HCT116 (cell line): ENCODE results near the gene CXXC5. TPM values are rescaled to one million over a fixed set of nuclear protein-coding genes. Genes with fewer than 3 reads are reported as not detected.

Source experiments
- ATAC-seq: fragments of 200-7000 bp; cut with Tn5 transposase; 2 replicates; pipeline ENCODE4 v1.9.1; 2020; ENCODE audit warnings: mild to moderate bottlenecking, moderate library complexity
- BruUV-seq: library from RNA; stranded (reverse); fragments of 400-500 nt; replicated peaks from 2 replicates; lab custom pipeline; 2021; lab: Mats Ljungman, UMichigan
- CTCF ChIA-PET: fragments of 300-600 bp; sonication (Branson Sonifier 250); formaldehyde crosslinking; loops from one replicate; lab custom pipeline; 2021; ENCODE audit warnings: antibody characterized with exemption; lab: Charles Lee
- POLR2A ChIA-PET: fragments of 300-600, 350-600 bp; sonication (Branson Sonifier 250); formaldehyde crosslinking; loops from one replicate; lab custom pipeline; 2021; ENCODE audit warnings: antibody characterized with exemption; lab: Charles Lee
- RAD21 ChIA-PET, 2 experiments: fragments of 300-600 bp; sonication (Branson Sonifier 250); formaldehyde crosslinking; loops; one replicate each; lab custom pipeline; 2023; ENCODE audit warnings: low total read pairs in 2 of 2; ENCODE audit not compliant: uncharacterized antibody in 2 of 2, unreplicated experiment in 2 of 2, low non-redundant PET in 1 of 2; lab: Charles Lee
- DNase-seq: peaks from one replicate; pipeline ENCODE4 v3.0.0-alpha.2; 2010; ENCODE audit warnings: low read depth, low spot score
- H2AFZ ChIP-seq: fragments of 200-600 bp; shearing (Covaris generic), sonication (generic); 2 replicates; pipeline ENCODE4 v1.6.1; 2017; ENCODE audit warnings: low read depth, mixed run types, mixed read lengths, antibody characterized with exemption, low read length; ENCODE audit not compliant: poor library complexity, severe bottlenecking
- H3K27ac ChIP-seq: 2 replicates; pipeline ENCODE4 v1.5.1; 2012; ENCODE audit warnings: low read depth, low read length
- H3K27me3 ChIP-seq: fragments of 200-600 bp; sonication (generic); 2 replicates; pipeline ENCODE4 v1.6.1; 2016; ENCODE audit warnings: mixed run types, low read length, mixed read lengths; ENCODE audit not compliant: insufficient read depth
- H3K36me3 ChIP-seq, 2 experiments: fragments of 200-500 bp in 1 of 2; fragments of 200-600 bp in 1 of 2; sonication (Bioruptor generic) in 1 of 2; sonication (generic) in 1 of 2; 2 replicates each; pipeline versions ENCODE4 v1.5.1 to v1.6.1; 2014 to 2016; ENCODE audit warnings: low read length in 2 of 2, inconsistent platforms in 1 of 2, mixed read lengths in 1 of 2, mixed run types in 1 of 2; ENCODE audit not compliant: insufficient read depth in 2 of 2, control insufficient read depth in 1 of 2
- H3K4me1 ChIP-seq, 2 experiments: fragments of 200-600 bp in 1 of 2; sonication (generic) in 1 of 2; 2 replicates each; pipeline versions ENCODE4 v1.5.1 to v1.6.1; 2012 to 2017; ENCODE audit warnings: low read length in 2 of 2, inconsistent platforms in 1 of 2, mild to moderate bottlenecking in 1 of 2, mixed read lengths in 1 of 2, mixed run types in 1 of 2, moderate library complexity in 1 of 2; ENCODE audit not compliant: insufficient read depth in 2 of 2, control insufficient read depth in 1 of 2
- H3K4me2 ChIP-seq: fragments of 200-600 bp; sonication (generic); 2 replicates; pipeline ENCODE4 v1.6.1; 2017; ENCODE audit warnings: mixed run types, low read length, mixed read lengths
- H3K4me3 ChIP-seq, 2 experiments: fragments of 200-600 bp in 1 of 2; sonication (generic) in 1 of 2; replicated peaks in 1 of 2; 2 replicates each; pipeline ENCODE4 v1.5.1; 2011 to 2016; ENCODE audit warnings: low read length in 2 of 2, control low read depth in 1 of 2, low read depth in 1 of 2, mild to moderate bottlenecking in 1 of 2, mixed read lengths in 1 of 2, mixed run types in 1 of 2
- H3K79me2 ChIP-seq: fragments of 200-600 bp; sonication (generic); 2 replicates; pipeline ENCODE4 v1.6.1; 2017; ENCODE audit warnings: mild to moderate bottlenecking, mixed run types, low read length, moderate library complexity, mixed read lengths; ENCODE audit not compliant: insufficient read depth
- H3K9ac ChIP-seq: fragments of 200-600 bp; sonication (generic); 2 replicates; pipeline ENCODE4 v1.6.1; 2016; ENCODE audit warnings: low read length, mixed read lengths
- H3K9me2 ChIP-seq: fragments of 200-600 bp; sonication (generic), shearing (Covaris generic); 2 replicates; pipeline ENCODE4 v1.6.1; 2017; ENCODE audit warnings: mixed run types, mild to moderate bottlenecking, moderate library complexity; ENCODE audit not compliant: insufficient read depth
- H3K9me3 ChIP-seq, 2 experiments: fragments of 200-500 bp in 1 of 2; fragments of 200-600 bp in 1 of 2; sonication (Bioruptor generic) in 1 of 2; sonication (generic) in 1 of 2; 2 replicates each; pipeline ENCODE4 v1.6.1; 2014 to 2017; ENCODE audit warnings: low read length in 2 of 2, mixed read lengths in 2 of 2, inconsistent platforms in 1 of 2, low read depth in 1 of 2, mild to moderate bottlenecking in 1 of 2, mixed run types in 1 of 2, moderate library complexity in 1 of 2; ENCODE audit not compliant: control insufficient read depth in 1 of 2, insufficient read depth in 1 of 2
- H4K20me1 ChIP-seq: fragments of 200-600 bp; sonication (generic), shearing (Covaris generic); 2 replicates; pipeline ENCODE4 v1.6.1; 2017; ENCODE audit warnings: mixed run types, mild to moderate bottlenecking, moderate library complexity; ENCODE audit not compliant: insufficient read depth
- FOSL1 ChIP-seq: IDR thresholded peaks from 2 replicates; pipeline ENCODE4 v1.6.1; 2012; ENCODE audit warnings: low read depth
- intact Hi-C: fragments of 100-400 bp; cut with micrococcal nuclease; formaldehyde crosslinking; loops from 2 replicates; pipeline ENCODE4 v1.10.0; 2022
- total RNA-seq: library from RNA; stranded (reverse); gene quantifications from one replicate; pipeline ENCODE4 v1.2.1, GENCODE V29; 2021; ENCODE audit not compliant: unreplicated experiment

The CXXC5 gene
- total RNA-seq, 1 experiment from 2014 or later: 43.1 TPM

DNA sequence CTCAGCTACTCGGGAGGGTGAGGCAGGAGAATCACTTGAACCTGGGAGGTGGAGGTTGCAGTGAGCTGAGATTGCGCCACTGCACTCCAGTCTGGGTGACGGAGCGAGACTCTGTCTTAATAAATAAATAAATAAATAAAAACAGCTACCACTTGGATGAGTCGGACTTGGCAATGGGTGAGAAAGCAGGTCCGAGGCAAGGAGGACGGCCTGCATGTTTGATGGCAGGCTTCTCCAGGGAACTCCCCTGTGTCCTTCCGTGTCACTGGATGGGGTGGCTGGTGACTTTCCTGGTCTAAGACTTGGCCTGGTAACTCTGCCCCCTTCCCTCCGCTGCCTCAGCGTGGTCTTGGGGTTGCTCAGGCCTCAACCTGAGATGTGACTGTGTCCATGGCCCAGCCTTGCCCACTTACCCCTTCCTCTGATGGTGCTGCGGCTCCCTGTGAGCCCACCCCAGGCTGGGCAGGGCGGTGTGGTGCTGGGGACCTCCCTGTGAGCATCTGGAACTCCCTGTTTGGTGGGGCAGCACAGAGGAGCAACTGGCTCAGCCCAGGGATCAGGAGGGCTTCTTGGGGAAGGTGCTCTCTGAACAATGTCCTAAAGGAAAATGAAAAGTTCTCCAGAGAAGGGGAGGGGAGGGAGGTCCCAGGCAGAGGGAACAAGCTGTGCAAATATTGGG, 85.0 kb downstream of the CXXC5 start:
- peaks cover 8 to 12% of the 10 kb centered on the region in 2 experiments; a peak in 3 of 4 replicates for H3K4me1 ChIP-seq
- H3K9ac ChIP-seq: no peak overlapping the region
- H4K20me1 ChIP-seq: no peaks in the 10 kb centered on the region
- H2AFZ ChIP-seq: no peak overlapping the region
- no peaks in the 10 kb centered on the region for H3K36me3 ChIP-seq
- intact Hi-C loops: no loop called here
- ChIA-PET RAD21 (no interaction called here), CTCF (no interaction called here), POLR2A (no interaction called here)
- no peak overlapping the region for H3K4me3 ChIP-seq
- ATAC-seq (0 out of 2 replicates have a peak, but pooled peaks have one; percentile 8), DNase-seq (no peak)
- peak overlapping the region; percentile 20; the same call in 1 of the 2 replicates for H3K27ac ChIP-seq
- no peaks in the 10 kb centered on the region for H3K9me3 ChIP-seq
- no peaks in the 10 kb centered on the region for H3K79me2 ChIP-seq
- H3K4me2 ChIP-seq: no peak overlapping the region
- H3K27me3 ChIP-seq: no peaks in the 10 kb centered on the region
- BruUV-seq: no TSS peak
- no peak for TF ChIP-seq FOSL1
- no peaks in the 10 kb centered on the region for H3K9me2 ChIP-seq

Other genes with a start within 250 kb of the CXXC5 start
- 3.1 TPM for gene SPATA24, start 244.3 kb upstream of the CXXC5 start, total RNA-seq
- 5.7 TPM for gene DNAJC18, start 208.8 kb upstream of the CXXC5 start, total RNA-seq
- not detected for gene ECSCR, start 185.6 kb upstream of the CXXC5 start, total RNA-seq
- gene SMIM33, start 177.3 kb upstream of the CXXC5 start, total RNA-seq: not detected
- gene STING1, start 165.6 kb upstream of the CXXC5 start, total RNA-seq: 17.7 TPM
- 140 TPM for gene UBE2D2, start 87.0 kb upstream of the CXXC5 start, total RNA-seq
- gene PSD2, start 147.5 kb downstream of the CXXC5 start, total RNA-seq: 0.79 TPM